ENCODE results near the gene CFAP69.
"Not testable (repeated sequence)": the region's sequence is repeated elsewhere in the genome, so short reads cannot be mapped to it uniquely, and the experiment has no call there.

CFAP69 gene

DNA sequence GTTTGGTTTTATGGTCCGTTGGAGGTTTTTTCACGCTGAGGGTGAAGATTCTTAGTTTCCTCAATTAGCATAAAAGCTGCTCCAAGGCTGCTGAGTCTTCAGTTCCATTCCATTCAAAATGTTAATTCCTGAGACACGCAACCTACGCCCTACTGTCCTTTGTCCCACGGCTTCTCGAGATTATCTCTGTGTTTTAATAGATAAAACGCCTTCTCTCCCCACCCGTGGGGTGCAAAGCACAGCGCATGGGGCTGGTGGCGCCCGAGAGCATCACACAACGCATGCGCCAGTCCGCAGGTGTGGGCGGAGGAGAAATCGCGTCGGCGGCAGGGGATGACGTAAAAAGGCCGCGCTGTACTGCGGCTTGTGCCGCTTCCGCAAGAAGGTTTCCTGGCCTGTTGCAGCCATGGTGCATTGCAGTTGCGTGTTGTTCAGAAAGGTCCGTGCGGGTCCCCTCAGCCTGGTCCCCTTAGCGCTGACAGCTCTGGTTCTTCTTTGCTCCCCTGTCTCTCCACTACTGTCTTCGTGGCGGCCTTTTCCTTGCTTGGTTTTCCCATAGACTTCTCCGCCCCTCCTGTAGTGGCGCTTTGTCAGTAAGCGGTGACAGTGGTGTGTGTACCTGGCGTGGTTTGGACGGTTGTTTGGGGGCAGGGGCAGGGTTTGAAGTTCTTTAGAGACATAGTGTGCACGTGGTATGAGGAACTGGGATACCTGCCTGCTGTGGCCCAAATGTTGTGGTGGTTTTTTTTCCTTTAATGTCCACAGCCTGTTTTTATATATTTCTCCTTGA is 101.6 kb downstream of the CFAP69 start, which contains the start of gene GTPBP10:
Gene GTPBP10 (plus strand): TSS at position 381 of the 790 bp plus-strand sequence. CDS start 26 bp downstream, at position 407.
- peak; percentile 95 for DNase-seq

DNA sequence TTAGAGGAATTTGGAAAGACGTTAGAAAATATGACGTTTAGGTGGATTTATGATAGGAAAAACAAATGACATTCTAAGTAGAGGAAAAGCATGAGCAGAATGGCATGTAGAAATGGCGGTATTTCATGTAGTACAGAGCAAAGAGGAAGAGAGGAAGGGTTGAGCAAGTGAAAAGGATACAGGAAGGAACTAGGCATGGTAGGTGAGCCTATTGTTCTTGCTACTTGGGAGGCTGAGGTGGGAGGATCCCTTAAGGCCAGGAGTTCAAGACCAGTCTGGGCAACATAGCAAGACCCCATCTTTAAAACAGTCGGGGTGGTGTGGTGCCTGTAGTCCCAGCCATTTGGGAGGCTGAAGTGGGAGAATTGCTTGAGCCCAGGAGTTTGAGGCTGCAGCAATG is 102.8 kb downstream of the CFAP69 start:
- no peak for DNase-seq

DNA sequence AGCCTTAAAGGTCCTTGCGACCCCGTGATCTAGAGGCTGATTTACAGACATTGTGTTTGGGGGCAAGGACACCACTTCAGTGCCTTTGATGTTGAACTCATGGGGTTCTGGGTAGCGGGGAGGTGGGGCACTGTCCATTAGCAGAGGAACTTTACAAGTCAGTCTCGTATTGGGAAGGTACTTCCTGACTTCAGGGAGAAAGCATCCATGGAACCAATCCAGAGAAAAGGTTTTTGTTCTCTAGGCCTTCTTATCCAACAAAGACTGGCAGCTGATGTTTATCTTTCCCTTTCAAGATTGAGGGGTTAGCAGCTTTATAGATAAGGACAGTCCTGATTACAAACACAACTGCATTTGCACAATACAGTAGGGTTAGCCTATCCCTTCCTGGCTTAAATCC is 104.3 kb downstream of the CFAP69 start:
- DNase-seq = no peak

DNA sequence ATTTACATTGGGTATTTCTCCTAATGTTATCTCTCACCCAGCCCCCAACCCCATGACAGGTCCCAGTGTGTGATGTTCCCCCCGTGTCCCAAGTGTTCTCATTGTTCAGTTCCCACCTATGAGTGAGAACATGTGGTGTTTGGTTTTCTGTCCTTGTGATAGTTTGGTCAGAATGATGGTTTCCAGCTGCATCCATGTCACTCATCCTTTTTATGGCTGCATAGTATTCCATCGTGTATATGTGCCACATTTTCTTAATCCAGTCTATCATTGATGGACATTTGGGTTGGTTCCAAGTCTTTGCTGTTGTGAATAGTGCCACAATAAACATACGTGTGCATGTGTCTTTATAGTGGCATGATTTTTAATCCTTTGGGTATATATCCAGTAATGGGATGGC is 105.1 kb downstream of the CFAP69 start:
- DNase-seq = not testable (repeated sequence)

DNA sequence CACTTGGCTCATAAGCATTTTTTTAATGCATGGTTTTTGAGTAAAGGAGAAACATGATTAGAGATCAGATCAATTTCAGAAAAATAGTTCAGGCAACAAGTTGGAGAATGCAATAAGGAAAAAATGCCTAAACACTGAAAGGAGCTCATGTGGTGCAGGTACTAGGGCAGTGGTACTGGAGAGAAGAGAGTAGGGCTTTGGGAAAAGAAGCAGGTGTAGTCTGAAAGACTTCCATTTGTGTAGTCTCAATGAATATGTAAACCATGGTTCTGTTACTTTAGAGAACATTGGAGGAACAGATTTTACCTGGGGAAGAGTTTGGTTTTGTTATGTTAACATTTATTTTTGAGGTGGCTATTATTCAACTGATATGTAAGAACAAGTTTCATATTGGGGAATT is 107.0 kb downstream of the CFAP69 start:
- no peak for DNase-seq
